ENCODE results near the gene HSPA12B.

Gene HSPA12B

GRCh38 chr20:3767110-3767426, 34.6 kb downstream of the HSPA12B start:
- no peak for DNase-seq (ENCODE audit: low read depth)

GRCh38 chr20:3767427-3768341, 35.2 kb downstream of the HSPA12B start, which contains the start of gene ADISSP:
Gene ADISSP, minus strand, starts transcription at chr20:3767753. Its CDS starts 7,653 bp downstream, at chr20:3760100.
- peak; percentile 97 for DNase-seq (ENCODE audit: low read depth)

GRCh38 chr20:3768342-3769130, 36.1 kb downstream of the HSPA12B start:
- DNase-seq (ENCODE audit: low read depth): peak; percentile 83

- no peak for DNase-seq (ENCODE audit: low read depth)
Measured at GRCh38 chr20:3771552-3772058, 39.1 kb downstream of the HSPA12B start.

DNA sequence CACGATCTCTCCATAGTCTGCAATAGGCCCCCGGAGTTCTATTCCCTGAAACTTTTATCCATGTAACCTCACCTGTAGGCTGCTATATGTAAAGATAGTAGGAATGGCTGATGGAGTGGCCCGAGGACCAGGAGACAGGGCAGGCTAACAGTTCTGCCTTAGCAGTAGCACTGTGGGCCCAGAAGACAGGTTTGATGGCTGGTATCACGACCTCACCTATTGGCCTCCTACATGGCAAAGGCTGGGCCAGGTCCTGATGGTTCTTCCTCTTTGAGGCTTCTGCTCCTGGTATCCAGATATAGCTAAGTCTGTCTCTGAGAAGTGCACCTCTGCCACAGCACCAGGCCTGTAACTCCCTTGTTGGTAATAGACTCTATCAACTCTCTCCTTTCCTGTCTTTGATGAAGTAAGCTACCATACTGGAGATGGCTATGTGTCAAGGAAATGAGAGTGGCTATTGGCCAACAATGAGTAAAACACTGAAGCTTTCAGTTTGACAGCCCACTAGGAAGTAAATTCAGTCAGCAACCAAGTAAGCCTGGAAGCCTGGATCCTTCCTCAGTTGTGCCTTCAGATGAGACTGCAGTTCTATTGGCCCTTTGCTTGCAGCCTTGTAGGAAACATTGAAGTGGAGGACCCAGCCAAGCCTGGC, 43.1 kb downstream of the HSPA12B start:
- DNase-seq (ENCODE audit: low read depth): no peak

DNA sequence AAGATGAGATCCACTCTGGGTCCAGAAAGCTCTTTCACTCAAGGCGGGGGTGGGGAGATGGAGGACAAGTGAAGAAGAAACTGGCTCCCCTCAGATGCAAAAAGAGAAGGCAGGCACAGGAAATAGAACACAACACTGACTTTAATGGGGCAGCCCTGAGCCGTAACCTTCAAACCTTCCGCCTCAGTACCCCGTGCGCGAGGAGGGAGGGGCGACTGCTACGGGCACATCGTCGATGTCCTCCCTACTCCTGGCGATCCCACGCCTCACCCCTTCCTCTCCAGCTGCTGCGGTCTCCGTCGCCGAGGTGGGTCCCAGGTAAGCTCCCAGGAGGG, 44.9 kb downstream of the HSPA12B start:
- no peak for DNase-seq (ENCODE audit: low read depth)

- no peak for DNase-seq (ENCODE audit: low read depth)
Measured at GRCh38 chr20:3777716-3778629, 45.5 kb downstream of the HSPA12B start.

DNA sequence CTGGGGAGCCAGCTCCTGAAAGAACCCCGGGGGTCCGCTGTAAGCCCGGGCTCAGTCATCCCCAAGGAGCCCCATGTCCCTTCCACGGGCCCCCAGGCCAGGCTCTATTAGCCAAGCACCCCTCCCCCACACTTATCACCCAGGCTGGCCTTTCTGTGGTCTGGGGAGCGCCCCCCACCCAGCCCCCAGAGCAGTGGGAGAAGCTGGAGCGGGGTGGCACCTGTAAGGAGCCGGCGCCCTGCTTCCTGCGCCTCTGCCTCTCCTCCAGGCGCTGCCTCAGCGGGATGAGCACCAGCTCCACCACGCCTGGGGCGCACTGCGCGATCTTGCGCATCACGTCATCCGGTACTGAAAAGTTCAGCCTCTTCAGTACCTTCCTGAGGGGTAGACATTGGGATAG, 46.5 kb downstream of the HSPA12B start:
- no peak for DNase-seq (ENCODE audit: low read depth)

GRCh38 chr20:3781153-3781910, 48.8 kb downstream of the HSPA12B start, which contains the start of gene SPEF1:
Gene SPEF1, minus strand, starts transcription at chr20:3781448. Its CDS starts 161 bp downstream, at chr20:3781287.
- DNase-seq (ENCODE audit: low read depth): peak; percentile 86

DNA sequence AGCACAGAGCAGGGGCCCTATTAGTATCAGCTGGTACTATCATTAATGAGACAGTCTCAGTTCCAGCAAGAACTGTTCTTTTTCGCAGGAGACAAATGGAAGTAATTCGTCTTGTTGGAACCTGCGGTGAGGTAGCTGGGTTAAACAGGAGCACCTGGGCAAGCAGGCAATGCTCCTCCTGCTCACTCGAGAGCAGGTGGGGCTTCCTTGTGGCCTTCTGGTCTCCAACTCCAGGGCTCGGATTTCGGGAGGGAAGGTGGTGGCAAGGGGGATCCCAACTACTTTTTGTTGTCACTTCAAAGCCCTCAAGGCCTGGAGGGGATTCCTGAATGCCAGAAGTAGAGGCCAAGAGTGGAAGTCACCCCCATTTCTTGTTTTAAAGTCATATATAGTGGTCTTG, 50.1 kb downstream of the HSPA12B start:
- no peak for DNase-seq (ENCODE audit: low read depth)

GRCh38 chr20:3783068-3783489, 50.6 kb downstream of the HSPA12B start:
- no peak for DNase-seq (ENCODE audit: low read depth)

- DNase-seq (ENCODE audit: low read depth): no peak
Measured at GRCh38 chr20:3783511-3784195, 51.2 kb downstream of the HSPA12B start.

DNA sequence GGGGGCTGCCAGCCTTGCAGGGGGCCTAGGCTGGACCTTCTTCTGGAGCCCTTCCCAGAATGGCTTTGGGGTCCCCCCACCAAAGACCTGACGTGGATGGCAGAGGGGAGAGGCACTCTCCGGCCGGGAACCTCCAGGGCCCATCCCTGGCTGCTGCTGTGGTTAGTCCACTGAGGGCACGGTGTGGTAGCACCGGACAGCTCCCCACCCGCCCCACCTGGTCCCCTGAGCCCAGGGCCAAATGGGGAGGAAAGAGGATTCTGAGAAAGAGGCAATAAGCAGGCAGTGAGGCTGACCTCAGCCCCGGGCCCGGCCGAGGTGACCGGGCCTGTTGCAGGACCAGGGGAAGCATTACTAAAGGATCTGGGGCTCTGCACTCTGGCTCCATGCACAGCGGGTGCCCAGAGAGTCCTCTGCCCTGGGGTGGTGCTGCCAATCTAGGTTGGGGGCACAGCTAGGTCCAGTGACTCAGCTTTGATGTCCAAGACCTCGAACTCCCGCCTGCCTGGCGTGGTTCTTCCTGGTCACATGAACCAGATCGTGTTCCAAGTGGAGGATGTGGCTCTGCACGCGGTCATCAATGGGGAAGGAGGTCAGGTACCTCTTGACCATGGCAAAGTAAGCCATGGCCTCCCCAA, 51.9 kb downstream of the HSPA12B start:
- DNase-seq (ENCODE audit: low read depth): no peak

- no peak for DNase-seq (ENCODE audit: low read depth)
Measured at GRCh38 chr20:3784863-3785239, 52.4 kb downstream of the HSPA12B start.

GRCh38 chr20:3785240-3786125, 53.0 kb downstream of the HSPA12B start:
- DNase-seq (ENCODE audit: low read depth): no peak

DNA sequence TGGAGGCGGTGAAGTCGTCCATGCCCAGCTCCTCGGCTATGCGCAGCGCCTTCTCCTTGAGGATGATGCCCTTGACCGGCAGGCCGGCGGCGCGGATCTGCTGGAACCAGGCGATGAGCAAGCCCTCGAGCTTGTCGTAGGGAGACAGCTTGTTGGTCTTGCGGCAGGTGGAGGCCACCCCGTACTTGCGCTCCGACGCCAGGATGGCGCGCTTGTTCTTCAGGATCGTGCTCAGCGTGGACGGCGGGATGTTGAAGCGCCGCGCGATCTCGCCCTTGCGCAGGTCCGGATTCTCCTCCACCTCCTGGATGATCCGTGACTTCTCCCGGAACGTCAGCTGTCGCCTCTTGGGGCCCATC, 53.6 kb downstream of the HSPA12B start:
- peak; percentile 63 for DNase-seq (ENCODE audit: low read depth)

DNA sequence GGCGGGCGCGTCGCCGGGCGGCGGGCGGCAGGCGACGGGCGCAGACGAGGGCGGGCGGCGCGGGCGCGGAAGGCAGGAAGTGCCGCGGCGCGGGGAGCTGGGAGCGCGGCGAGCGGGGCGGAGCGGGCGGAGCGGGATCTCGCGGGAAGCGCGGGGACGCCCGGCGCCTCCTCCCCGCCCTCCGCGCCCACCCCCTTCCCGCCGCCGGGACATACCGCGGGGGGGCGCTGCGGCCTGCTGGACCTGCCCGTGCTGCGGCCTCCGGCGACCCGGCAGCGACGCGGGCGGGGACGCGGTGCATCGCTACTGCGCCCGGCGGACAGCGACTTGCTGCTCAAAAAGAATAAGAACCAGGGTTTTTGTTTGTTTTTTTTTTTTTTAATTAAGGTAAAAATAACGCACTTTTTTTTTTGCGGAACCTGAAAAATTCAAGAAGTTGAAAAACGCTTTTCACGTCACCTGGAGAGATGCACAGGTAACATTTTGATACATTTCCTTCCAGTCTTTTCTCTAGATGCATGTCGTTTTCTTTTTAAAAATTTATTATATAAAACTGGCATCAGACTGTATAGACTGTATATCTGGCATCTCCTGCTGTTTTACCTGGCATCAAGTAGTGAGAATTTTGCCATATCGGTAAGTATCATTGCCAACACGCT, 54.3 kb downstream of the HSPA12B start, which contains the start of gene CENPB:
Gene CENPB (minus strand): TSS at position 76 of the 659 bp plus-strand sequence. CDS start 257 bp downstream, outside the sequence.
- peak; percentile 58 for DNase-seq (ENCODE audit: low read depth)
